ENCODE measurements around the gene AHCYL2. TPM values are rescaled to one million over a fixed set of nuclear protein-coding genes. Genes with fewer than 3 reads are reported as not detected.

Gene AHCYL2
- total RNA-seq, 2 donors from 2014 or later: 30.8 to 31.4 TPM

GRCh38 chr7:129431911-129432643 is 207.2 kb downstream of the AHCYL2 start:
- Mint-ChIP-seq H3K27me3 (ENCODE audit: insufficient read depth) (no peaks in the 10 kb centered on the region), H3K4me1 (peaks cover 27% of the 10 kb centered on the region), H3K36me3 (ENCODE audit: low read depth) (peaks cover 12% of the 10 kb centered on the region), H3K4me3 (no peak overlapping the region), H3K9me3 (no peaks in the 10 kb centered on the region), H3K27ac (no peak overlapping the region)
- H3K36me3 ChIP-seq (ENCODE audit: control insufficient read depth, insufficient read depth, low read length): no peaks in the 10 kb centered on the region
- H3K4me3 ChIP-seq (ENCODE audit: low read length): no peak overlapping the region
- H3K9ac ChIP-seq (ENCODE audit: extremely low read depth, low read length, poor library complexity, severe bottlenecking): no peak overlapping the region
- peaks cover 9% of the 10 kb centered on the region for H3K4me1 ChIP-seq (ENCODE audit: control insufficient read depth, insufficient read depth, low read length)
- H3K27ac ChIP-seq (ENCODE audit: low read depth, low read length): no peak overlapping the region
- no peaks in the 10 kb centered on the region for H3K9me3 ChIP-seq (ENCODE audit: control insufficient read depth, low read length)
- H3K27me3 ChIP-seq (ENCODE audit: control insufficient read depth, insufficient read depth, low read length, poor library complexity, severe bottlenecking): no peaks in the 10 kb centered on the region
- 87 to 92% methylated on average over 3 to 8 of the region's 8 CpGs for WGBS, 2 experiments (ENCODE audit: insufficient coverage in 1 of 2, insufficient read length in 1 of 2)
- no peak for DNase-seq
- TF ChIP-seq, protein P1, sequence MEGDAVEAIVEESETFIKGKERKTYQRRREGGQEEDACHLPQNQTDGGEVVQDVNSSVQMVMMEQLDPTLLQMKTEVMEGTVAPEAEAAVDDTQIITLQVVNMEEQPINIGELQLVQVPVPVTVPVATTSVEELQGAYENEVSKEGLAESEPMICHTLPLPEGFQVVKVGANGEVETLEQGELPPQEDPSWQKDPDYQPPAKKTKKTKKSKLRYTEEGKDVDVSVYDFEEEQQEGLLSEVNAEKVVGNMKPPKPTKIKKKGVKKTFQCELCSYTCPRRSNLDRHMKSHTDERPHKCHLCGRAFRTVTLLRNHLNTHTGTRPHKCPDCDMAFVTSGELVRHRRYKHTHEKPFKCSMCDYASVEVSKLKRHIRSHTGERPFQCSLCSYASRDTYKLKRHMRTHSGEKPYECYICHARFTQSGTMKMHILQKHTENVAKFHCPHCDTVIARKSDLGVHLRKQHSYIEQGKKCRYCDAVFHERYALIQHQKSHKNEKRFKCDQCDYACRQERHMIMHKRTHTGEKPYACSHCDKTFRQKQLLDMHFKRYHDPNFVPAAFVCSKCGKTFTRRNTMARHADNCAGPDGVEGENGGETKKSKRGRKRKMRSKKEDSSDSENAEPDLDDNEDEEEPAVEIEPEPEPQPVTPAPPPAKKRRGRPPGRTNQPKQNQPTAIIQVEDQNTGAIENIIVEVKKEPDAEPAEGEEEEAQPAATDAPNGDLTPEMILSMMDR (conservative IDR thresholded peaks at IDR 0.05): peak; percentile 32

GRCh38 chr7:129433847-129434674 is 209.2 kb downstream of the AHCYL2 start, which contains the start of gene STRIP2:
TSS of gene STRIP2 (plus strand) at chr7:129434432. CDS start at chr7:129434473, 41 bp downstream.
- TF ChIP-seq, protein P1 (conservative IDR thresholded peaks at IDR 0.05): peak; percentile 66
- Mint-ChIP-seq H3K27me3 (ENCODE audit: insufficient read depth) (no peaks in the 10 kb centered on the region), H3K9me3 (no peaks in the 10 kb centered on the region), H3K27ac (peak within 1 kb of the TSS; percentile 97), H3K36me3 (ENCODE audit: low read depth) (peaks cover 2% of the 10 kb centered on the region), H3K4me1 (peaks cover 27% of the 10 kb centered on the region), H3K4me3 (peak within 1 kb of the TSS; percentile 84)
- Histone ChIP-seq H3K27ac (ENCODE audit: low read depth, low read length) (peak within 1 kb of the TSS; percentile 34), H3K4me1 (ENCODE audit: control insufficient read depth, insufficient read depth, low read length) (peaks cover 9% of the 10 kb centered on the region), H3K27me3 (ENCODE audit: control insufficient read depth, insufficient read depth, low read length, poor library complexity, severe bottlenecking) (no peaks in the 10 kb centered on the region), H3K4me3 (ENCODE audit: low read length) (peak within 1 kb of the TSS; percentile 92), H3K36me3 (ENCODE audit: control insufficient read depth, insufficient read depth, low read length) (no peaks in the 10 kb centered on the region), H3K9ac (ENCODE audit: extremely low read depth, low read length, poor library complexity, severe bottlenecking) (peak within 1 kb of the TSS; percentile 75), H3K9me3 (ENCODE audit: control insufficient read depth, low read length) (no peaks in the 10 kb centered on the region)
- WGBS, 2 experiments (ENCODE audit: insufficient coverage in 1 of 2, insufficient read length in 1 of 2): 0% methylated on average over 37 to 75 of the region's 75 CpGs
- DNase-seq: peak; percentile 99

DNA sequence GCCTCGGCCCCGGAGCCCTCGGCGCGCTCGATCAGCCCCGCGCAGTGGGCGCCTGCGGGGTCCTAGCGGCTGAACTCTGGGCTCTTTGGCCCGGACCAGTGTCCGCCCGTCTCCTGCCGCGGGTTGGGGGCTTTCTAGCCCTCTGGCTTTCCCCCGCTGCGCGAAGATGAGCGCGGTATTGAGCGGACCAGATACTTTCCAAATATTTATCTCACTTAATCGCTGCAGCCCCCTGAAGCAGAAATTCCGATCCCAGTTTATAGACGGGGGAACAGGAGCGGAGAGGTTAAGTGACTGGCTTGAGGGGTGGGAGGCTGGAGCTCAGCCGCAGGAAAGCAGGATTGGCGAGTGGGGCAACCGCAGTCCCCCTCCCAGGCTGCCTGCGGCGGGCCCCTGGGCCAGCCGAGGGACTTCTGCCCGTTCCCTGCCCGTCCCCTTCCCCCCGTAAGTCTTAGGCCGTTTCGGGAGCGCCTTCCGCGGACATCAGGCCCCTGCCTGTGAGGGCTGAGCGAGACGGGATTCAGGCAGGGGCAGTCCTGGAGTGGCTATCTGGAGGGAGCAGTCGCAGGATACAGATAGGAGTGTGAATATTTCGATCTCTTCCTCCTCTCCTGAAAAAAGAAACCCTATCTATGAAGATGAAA is 210.0 kb downstream of the AHCYL2 start:
- peak overlapping the region; percentile 84 for H3K4me3 Mint-ChIP-seq
- no peaks in the 10 kb centered on the region for H3K36me3 ChIP-seq (ENCODE audit: control insufficient read depth, insufficient read depth, low read length)
- DNase-seq: no peak
- peak overlapping the region; percentile 75 for H3K9ac ChIP-seq (ENCODE audit: extremely low read depth, low read length, poor library complexity, severe bottlenecking)
- H3K4me3 ChIP-seq (ENCODE audit: low read length): peak overlapping the region; percentile 92
- no peaks in the 10 kb centered on the region for H3K27me3 ChIP-seq (ENCODE audit: control insufficient read depth, insufficient read depth, low read length, poor library complexity, severe bottlenecking)
- no peaks in the 10 kb centered on the region for H3K9me3 Mint-ChIP-seq
- peak overlapping the region; percentile 91 for H3K27ac Mint-ChIP-seq
- H3K4me1 Mint-ChIP-seq: peaks cover 27% of the 10 kb centered on the region
- no peak overlapping the region for H3K27ac ChIP-seq (ENCODE audit: low read depth, low read length)
- no peaks in the 10 kb centered on the region for H3K27me3 Mint-ChIP-seq (ENCODE audit: insufficient read depth)
- H3K4me1 ChIP-seq (ENCODE audit: control insufficient read depth, insufficient read depth, low read length): peaks cover 9% of the 10 kb centered on the region
- TF ChIP-seq, protein P1 (conservative IDR thresholded peaks at IDR 0.05): no peak
- 0 to 1% methylated on average over 15 to 44 of the region's 44 CpGs for WGBS, 2 experiments (ENCODE audit: insufficient coverage in 1 of 2, insufficient read length in 1 of 2)
- peaks cover 2% of the 10 kb centered on the region for H3K36me3 Mint-ChIP-seq (ENCODE audit: low read depth)
- no peaks in the 10 kb centered on the region for H3K9me3 ChIP-seq (ENCODE audit: control insufficient read depth, low read length)

All from endodermal cell (in vitro differentiated cells).